GM19328 (cell line): ENCODE results near the gene GNB1L.
"Not testable (repeated sequence)": the region's sequence is repeated elsewhere in the genome, so short reads cannot be mapped to it uniquely, and the experiment has no call there.

Experiments used
- ATAC-seq: cut with Tn5 transposase; IDR thresholded peaks from one replicate; pipeline ENCODE4 v1.9.1; 2021; ENCODE audit warnings: mild to moderate bottlenecking, moderate library complexity; ENCODE audit not compliant: unreplicated experiment

Gene GNB1L

GRCh38 chr22:19799322-19800190, 55.1 kb downstream of the GNB1L start:
- no peak for ATAC-seq

- ATAC-seq, result no peak
Observed at GRCh38 chr22:19798891-19799293, 55.8 kb downstream of the GNB1L start.

GRCh38 chr22:19798003-19798665, 56.5 kb downstream of the GNB1L start:
- ATAC-seq, result no peak

- ATAC-seq, result no peak
Observed at GRCh38 chr22:19797086-19798002, 57.3 kb downstream of the GNB1L start.

GRCh38 chr22:19796160-19796559, 58.5 kb downstream of the GNB1L start:
- no peak for ATAC-seq

- no peak for ATAC-seq
Observed at GRCh38 chr22:19795617-19796008, 59.1 kb downstream of the GNB1L start.

GRCh38 chr22:19793661-19794310, 60.9 kb downstream of the GNB1L start:
- no peak for ATAC-seq

GRCh38 chr22:19793161-19793560, 61.5 kb downstream of the GNB1L start:
- no peak for ATAC-seq

- ATAC-seq, result not testable (repeated sequence)
Observed at GRCh38 chr22:19792383-19792896, 62.2 kb downstream of the GNB1L start.

GRCh38 chr22:19791894-19792293, 62.8 kb downstream of the GNB1L start:
- ATAC-seq, result no peak

GRCh38 chr22:19791243-19791642, 63.4 kb downstream of the GNB1L start:
- ATAC-seq, result no peak

- no peak for ATAC-seq
Observed at GRCh38 chr22:19789828-19790227, 64.8 kb downstream of the GNB1L start.

- no peak for ATAC-seq
Observed at GRCh38 chr22:19789406-19789805, 65.3 kb downstream of the GNB1L start.

- ATAC-seq, result no peak
Observed at GRCh38 chr22:19788661-19789225, 65.9 kb downstream of the GNB1L start.

- no peak for ATAC-seq
Observed at GRCh38 chr22:19787849-19788141, 66.9 kb downstream of the GNB1L start.

- no peak for ATAC-seq
Observed at GRCh38 chr22:19786959-19787848, 67.5 kb downstream of the GNB1L start.

- no peak for ATAC-seq
Observed at GRCh38 chr22:19786264-19786585, 68.4 kb downstream of the GNB1L start.

GRCh38 chr22:19785461-19786263, 69.0 kb downstream of the GNB1L start:
- ATAC-seq, result no peak
